PFSK-1 (cell line): Measurements from ENCODE around the gene INO80C.

ENCODE experiments used
- POLR2AphosphoS5 ChIP-seq: IDR thresholded peaks from 2 replicates; pipeline ENCODE4 v1.6.1; 2012; ENCODE audit warnings: low read depth, mild to moderate bottlenecking, control low read depth, low read length, moderate library complexity
- SIN3A ChIP-seq: IDR thresholded peaks from 2 replicates; pipeline ENCODE4 v1.6.1; 2012; ENCODE audit warnings: mild to moderate bottlenecking, low read length, moderate library complexity, borderline replicate concordance; ENCODE audit not compliant: insufficient read depth
- TAF1 ChIP-seq: IDR thresholded peaks from 2 replicates; pipeline ENCODE4 v1.6.1; 2012; ENCODE audit warnings: low read length, control low read depth, borderline replicate concordance; ENCODE audit not compliant: insufficient read depth

- TF ChIP-seq SIN3A (no peak), POLR2AphosphoS5 (no peak), TAF1 (no peak)
These were observed 17.7 kb downstream of the INO80C start for GRCh38 chr18:35479911-35480586.
